ENCODE measurements around the gene ADCY7.
A peak's percentile ranks its signal among the peaks of the same experiment; 100 is the strongest.

ADCY7 gene

DNA sequence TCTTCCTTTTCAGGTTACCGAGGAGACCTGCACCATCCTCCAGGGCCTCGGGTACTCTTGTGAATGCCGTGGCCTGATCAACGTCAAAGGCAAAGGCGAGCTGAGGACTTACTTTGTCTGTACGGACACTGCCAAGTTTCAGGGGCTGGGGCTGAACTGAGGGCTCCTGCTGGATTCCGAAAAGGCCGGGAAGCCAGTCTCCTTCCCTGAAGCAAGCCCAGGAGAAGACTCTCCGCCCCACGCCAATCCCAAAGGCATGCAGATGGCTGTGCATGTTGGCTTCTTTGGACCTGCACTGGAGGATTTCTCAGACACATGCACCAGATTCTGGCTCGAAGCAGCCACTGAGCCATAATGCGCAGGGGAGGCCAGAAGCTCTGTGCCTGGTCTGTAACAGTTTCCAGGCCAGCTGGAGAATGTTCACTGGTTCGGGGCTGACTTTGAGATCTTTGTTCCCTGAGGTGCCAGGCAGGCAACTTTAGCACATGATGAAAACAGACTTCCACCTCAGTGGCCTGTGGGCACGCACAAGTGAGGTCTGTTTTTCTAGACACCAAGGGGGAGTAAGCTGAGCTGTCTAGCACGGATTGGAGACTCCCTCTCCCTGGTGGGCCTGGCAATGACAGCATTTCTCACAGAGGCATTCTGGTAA lies 49.1 kb downstream of the ADCY7 start:
- ATAC-seq (no peak), DNase-seq (peak in 1 of 2 donors; percentile 5)
- H3K4me3 Mint-ChIP-seq = no peak overlapping the region
- no peaks in the 10 kb centered on the region for H3K9me3 Mint-ChIP-seq
- no peaks in the 10 kb centered on the region for H3K27me3 Mint-ChIP-seq
- H3K4me1 Mint-ChIP-seq = peaks cover 27% of the 10 kb centered on the region
- H3K27ac Mint-ChIP-seq = no peak overlapping the region

DNA sequence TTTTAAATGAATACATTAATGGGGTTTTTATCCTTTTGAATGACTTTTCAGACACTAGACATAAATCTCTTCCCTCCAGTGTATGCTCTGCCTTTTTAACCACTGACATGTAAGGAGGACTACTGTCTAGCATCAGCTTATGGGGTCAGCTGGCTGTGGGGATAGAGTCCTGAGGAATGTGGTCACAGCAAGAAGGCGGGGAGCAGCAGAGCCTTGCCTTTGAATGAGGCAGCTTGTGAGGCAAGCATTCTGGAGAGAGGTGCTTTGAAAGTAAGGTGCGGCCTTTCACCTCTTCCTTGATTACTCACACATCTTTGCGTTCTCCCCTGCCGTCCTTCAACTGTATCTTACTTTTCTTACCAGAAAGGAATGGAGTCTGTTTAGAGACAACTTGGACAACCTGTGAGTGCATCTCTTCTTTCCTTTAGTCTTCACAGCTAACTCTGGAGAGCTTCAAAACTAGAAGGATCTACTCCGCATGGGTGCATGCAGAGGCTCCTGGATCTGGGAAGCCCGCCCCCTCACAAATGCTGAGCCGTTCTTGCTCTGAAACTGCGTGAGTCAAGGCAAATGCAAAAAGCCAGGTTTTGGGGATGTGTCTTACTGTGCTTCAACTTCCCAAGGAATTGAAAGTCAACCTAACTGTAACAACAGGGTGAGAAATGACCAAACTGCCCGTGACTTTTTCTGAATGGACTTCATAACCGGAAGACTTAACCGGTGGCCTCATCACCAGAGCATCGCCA lies 49.9 kb downstream of the ADCY7 start:
- H3K4me1 Mint-ChIP-seq = peaks cover 26% of the 10 kb centered on the region
- ATAC-seq (no peak), DNase-seq (peak in 1 of 2 donors; percentile 3)
- no peaks in the 10 kb centered on the region for H3K27me3 Mint-ChIP-seq
- no peak overlapping the region for H3K27ac Mint-ChIP-seq
- H3K9me3 Mint-ChIP-seq = no peaks in the 10 kb centered on the region
- H3K4me3 Mint-ChIP-seq = no peak overlapping the region

DNA sequence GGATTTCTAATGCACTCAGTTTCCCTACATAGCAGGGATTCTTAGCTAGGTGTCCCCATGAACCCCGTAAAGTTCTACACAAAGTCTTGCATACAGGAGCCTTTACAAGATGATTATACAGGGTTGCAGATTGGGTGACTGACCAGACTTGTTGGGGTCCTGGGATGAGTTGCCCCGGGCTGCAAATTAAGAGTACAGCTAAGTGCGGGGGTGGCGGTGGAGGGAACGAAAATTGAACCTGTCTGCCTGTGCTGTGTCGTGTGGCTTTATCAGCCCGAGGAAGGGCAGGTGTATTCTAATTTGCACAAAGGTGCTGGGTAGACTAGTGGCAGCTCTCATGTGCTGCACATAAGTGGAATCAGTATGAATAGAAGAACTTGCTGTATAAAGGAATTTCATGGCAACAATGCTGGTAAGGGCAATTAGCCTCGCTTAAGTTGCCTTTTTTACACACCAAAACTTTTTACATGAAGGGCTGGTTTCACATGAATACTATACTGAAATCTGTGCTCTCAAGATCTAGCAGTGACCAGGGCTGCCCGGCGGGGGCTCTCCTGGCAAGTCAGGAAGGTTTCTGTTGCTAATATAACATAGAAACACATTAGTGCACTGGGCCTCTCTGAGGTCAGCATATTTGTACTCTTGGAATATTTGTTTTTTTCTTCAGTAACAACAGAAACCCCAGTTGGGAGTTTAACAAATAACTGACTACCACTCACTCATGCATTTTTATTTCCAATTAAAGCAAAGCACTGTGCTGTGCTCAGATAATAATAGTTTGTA lies 50.7 kb downstream of the ADCY7 start:
- no peak overlapping the region for H3K27ac Mint-ChIP-seq
- no peaks in the 10 kb centered on the region for H3K9me3 Mint-ChIP-seq
- DNase-seq (no peak), ATAC-seq (no peak)
- H3K4me3 Mint-ChIP-seq = no peak overlapping the region
- peaks cover 21% of the 10 kb centered on the region for H3K4me1 Mint-ChIP-seq
- no peaks in the 10 kb centered on the region for H3K27me3 Mint-ChIP-seq

DNA sequence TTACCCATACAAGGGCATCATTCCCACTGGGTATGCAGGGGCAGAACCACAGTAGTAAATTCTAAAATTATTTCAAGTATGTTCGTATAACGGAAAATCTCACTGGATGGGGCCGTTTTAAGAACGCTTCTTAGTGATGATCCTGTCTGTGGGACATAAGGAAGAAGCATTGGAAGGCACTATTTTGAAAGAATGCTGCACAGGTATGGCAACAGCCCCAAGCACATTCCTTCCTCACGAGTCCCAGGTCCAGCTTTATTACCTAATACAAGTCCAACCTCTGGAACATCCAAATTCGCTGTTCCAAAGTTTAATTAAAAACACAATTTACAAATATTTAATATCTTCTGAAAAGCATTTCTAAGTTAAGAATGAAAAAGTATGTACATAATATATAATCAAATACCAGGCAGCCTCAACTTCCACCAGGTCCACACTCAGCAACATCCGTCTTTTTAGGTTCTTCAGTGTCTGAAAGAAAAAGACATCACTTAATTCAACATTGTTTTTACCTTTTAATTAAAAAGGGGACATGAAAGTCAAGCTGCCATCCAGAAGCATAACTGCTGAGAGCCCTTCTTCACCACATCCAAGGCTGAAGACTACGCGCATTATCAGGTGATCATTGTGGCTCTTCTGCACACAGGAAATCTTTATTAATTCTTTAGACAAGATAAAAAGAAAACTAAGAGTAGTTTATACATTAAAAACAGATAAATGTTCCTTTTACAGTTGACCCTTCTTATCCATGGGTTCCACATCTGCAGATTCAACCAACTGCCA lies 52.6 kb downstream of the ADCY7 start:
- no peak overlapping the region for H3K27ac Mint-ChIP-seq
- no peak for ATAC-seq

GRCh38 chr16:50320310-50320709 lies 54.0 kb downstream of the ADCY7 start:
- Mint-ChIP-seq H3K4me1 (peaks cover 23% of the 10 kb centered on the region), H3K4me3 (no peak overlapping the region), H3K27ac (no peak overlapping the region), H3K27me3 (no peaks in the 10 kb centered on the region), H3K9me3 (no peaks in the 10 kb centered on the region)
- ATAC-seq = no peak
- no peak for DNase-seq

More for the DNA sequence above, 52.6 kb downstream of the ADCY7 start:
- no peak for DNase-seq
- Mint-ChIP-seq H3K27me3 (no peaks in the 10 kb centered on the region), H3K9me3 (no peaks in the 10 kb centered on the region), H3K4me1 (peaks cover 14% of the 10 kb centered on the region), H3K4me3 (no peak overlapping the region)

DNA sequence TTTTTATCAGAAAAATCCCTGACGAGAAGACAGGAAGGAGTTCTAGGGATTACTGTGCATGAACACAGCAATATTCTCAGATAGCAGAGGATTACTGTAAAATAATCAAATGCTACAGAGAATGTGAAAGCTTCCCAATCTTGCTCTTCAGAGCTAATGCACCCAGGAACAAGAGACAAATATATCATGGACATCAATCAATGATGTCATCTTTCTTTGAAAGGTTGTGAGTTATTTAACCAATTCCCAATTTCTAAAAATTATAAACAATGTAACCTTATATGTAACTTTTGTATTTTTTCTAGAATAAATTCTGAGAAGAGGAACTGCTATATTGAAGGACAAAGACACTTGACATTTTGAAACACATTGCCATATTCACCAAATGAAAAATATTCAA lies 56.0 kb downstream of the ADCY7 start:
- H3K9me3 Mint-ChIP-seq = no peaks in the 10 kb centered on the region
- peaks cover 30% of the 10 kb centered on the region for H3K4me1 Mint-ChIP-seq
- no peak for ATAC-seq
- no peak overlapping the region for H3K4me3 Mint-ChIP-seq
- no peak overlapping the region for H3K27ac Mint-ChIP-seq
- DNase-seq = no peak
- H3K27me3 Mint-ChIP-seq = no peaks in the 10 kb centered on the region

GRCh38 chr16:50323335-50324011 lies 57.1 kb downstream of the ADCY7 start:
- DNase-seq = no peak
- peak overlapping the region in 1 of 2 donors; percentile 27 for H3K4me3 Mint-ChIP-seq
- H3K4me1 Mint-ChIP-seq = peaks cover 34% of the 10 kb centered on the region
- peak overlapping the region; percentile 16 to 67 for H3K27ac Mint-ChIP-seq
- H3K9me3 Mint-ChIP-seq = no peaks in the 10 kb centered on the region
- ATAC-seq = no peak
- no peaks in the 10 kb centered on the region for H3K27me3 Mint-ChIP-seq

DNA sequence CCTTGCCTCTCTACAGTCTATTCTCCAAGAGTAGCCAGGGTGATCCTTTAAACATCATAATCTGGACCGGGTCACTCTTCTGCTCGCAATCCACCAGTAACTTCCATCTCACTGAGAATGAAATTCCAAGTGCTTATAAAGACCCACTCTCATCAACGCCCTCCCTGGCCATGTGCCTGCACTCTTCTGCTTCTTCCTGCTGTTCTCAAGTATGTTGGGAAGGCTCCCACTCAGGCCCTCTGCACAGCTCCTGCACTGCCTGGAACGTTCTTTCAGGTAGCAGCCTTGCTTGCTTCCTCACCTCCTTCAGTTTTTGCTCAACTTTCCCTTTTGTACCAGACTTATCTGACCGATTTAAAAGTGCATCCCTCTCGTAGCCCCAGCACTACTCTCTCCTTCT lies 58.0 kb downstream of the ADCY7 start:
- peaks cover 34% of the 10 kb centered on the region for H3K4me1 Mint-ChIP-seq
- H3K27ac Mint-ChIP-seq = peak overlapping the region; percentile 16 to 67
- no peaks in the 10 kb centered on the region for H3K27me3 Mint-ChIP-seq
- H3K9me3 Mint-ChIP-seq = no peaks in the 10 kb centered on the region
- DNase-seq (no peak), ATAC-seq (no peak)
- peak overlapping the region in 1 of 2 donors; percentile 27 for H3K4me3 Mint-ChIP-seq

- H3K4me1 Mint-ChIP-seq = peaks cover 45% of the 10 kb centered on the region
- H3K27ac Mint-ChIP-seq = no peak overlapping the region
- no peak overlapping the region for H3K4me3 Mint-ChIP-seq
- no peaks in the 10 kb centered on the region for H3K9me3 Mint-ChIP-seq
- ATAC-seq = no peak
- DNase-seq = no peak
- no peaks in the 10 kb centered on the region for H3K27me3 Mint-ChIP-seq
These were observed 59.9 kb downstream of the ADCY7 start for GRCh38 chr16:50326264-50326663.

DNA sequence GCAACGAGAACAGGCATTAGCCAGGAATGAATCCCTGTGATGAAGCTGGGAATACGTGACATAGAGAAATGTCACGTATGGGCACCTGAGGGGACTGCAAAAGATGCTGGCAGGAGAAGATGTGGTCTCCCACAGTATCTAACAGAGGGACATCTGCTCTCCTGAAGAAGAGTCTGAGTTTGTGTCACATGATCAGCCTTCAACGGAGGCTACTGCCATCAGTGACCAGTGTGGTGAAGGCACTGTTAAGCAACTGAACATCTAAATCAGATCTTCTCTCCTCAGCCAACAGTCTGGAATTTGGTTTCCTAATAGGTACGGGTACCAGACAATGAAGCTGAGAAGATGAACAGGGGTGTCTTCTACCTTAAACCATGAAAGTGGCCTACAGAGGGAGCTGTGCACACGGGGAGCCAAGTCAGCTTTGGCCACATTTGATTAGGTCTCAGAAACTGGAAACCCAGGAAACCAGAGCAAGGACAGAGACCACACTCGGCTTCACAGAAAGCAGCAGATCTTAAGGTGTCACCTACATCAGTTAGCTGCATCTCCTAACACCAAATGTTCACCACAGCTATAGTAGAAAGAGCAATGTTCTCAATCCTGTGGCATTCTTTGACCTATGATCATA lies 60.6 kb downstream of the ADCY7 start:
- H3K4me3 Mint-ChIP-seq = no peak overlapping the region
- no peak overlapping the region for H3K27ac Mint-ChIP-seq
- H3K27me3 Mint-ChIP-seq = no peaks in the 10 kb centered on the region
- H3K4me1 Mint-ChIP-seq = peaks cover 52% of the 10 kb centered on the region
- DNase-seq (peak; percentile 56 to 82), ATAC-seq (peak; percentile 99)
- no peaks in the 10 kb centered on the region for H3K9me3 Mint-ChIP-seq

DNA sequence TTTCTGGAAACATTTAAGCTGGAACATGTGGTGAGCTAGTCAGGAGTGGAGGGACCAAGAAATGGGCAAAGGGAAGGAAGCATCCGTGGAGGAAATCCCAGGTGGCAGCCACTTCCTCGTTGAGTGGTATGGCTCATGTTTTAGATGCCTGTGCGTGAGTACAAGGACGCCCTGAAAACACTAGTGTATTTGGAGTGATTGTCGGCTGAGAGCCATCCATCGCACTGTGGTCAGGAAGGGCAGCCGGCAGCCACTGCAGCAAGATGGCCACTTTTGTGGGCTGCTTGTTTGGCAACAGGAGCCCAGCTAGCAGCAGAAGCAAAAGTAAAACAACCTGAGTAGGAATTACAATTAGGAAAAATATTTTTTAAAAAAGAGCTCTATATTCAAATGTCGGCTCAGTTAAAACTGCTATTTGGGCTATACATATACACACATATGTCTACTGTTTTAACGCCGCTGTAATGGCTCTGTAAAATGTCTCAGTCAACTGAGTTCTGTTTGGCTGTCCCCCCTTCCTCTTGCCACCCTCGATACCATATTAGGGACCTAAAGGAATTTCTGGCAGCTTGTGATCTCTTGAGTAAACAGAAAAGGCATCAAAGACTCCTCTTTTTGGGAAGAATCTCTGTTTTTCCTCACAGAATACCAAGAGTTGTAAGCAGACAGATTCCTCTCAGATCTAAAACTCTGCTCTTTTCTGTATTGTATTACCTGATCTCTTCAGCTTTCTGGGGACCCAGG lies 63.3 kb downstream of the ADCY7 start:
- DNase-seq (no peak), ATAC-seq (no peak)
- Mint-ChIP-seq H3K9me3 (no peaks in the 10 kb centered on the region), H3K4me1 (peaks cover 37% of the 10 kb centered on the region), H3K27me3 (no peaks in the 10 kb centered on the region), H3K27ac (peak overlapping the region; percentile 87 to 90), H3K4me3 (no peak overlapping the region)

GRCh38 chr16:50331570-50331969 lies 65.2 kb downstream of the ADCY7 start:
- ATAC-seq (no peak), DNase-seq (no peak)
- H3K27ac Mint-ChIP-seq = no peak overlapping the region
- H3K4me1 Mint-ChIP-seq = peaks cover 35% of the 10 kb centered on the region
- no peaks in the 10 kb centered on the region for H3K27me3 Mint-ChIP-seq
- H3K9me3 Mint-ChIP-seq = no peaks in the 10 kb centered on the region
- no peak overlapping the region for H3K4me3 Mint-ChIP-seq

DNA sequence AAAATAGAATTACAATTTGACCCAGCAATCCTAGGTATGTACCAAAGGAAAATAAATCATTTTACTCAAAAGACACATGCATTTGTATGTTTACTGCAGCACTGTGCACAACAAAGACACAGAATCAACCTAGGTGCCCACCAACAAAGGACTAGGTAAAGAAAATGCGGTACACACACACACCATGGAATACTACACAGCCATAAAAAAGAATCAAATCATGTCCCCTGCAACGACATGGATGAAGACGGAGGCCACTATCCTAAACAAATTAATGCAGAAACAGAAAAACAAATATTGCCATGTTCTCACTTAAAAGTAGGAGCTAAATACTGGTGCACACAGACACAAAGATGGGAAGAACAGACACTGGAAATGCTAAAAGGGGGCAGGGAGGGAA lies 66.2 kb downstream of the ADCY7 start:
- H3K4me1 Mint-ChIP-seq = peaks cover 28% of the 10 kb centered on the region

More for the DNA sequence above, 66.2 kb downstream of the ADCY7 start:
- H3K9me3 Mint-ChIP-seq = no peaks in the 10 kb centered on the region
- ATAC-seq (no peak), DNase-seq (no peak)
- no peaks in the 10 kb centered on the region for H3K27me3 Mint-ChIP-seq
- H3K27ac Mint-ChIP-seq = no peak overlapping the region
- no peak overlapping the region for H3K4me3 Mint-ChIP-seq
